Peyer's patch (tissue), 4 donors: ENCODE measurements around the gene TUBE1. TPM values are rescaled to one million over a fixed set of nuclear protein-coding genes. Genes with fewer than 3 reads are reported as not detected.
A peak's percentile ranks its signal among the peaks of the same experiment; 100 is the strongest.

Experiments used
- DNase-seq, 3 donors: peaks; one replicate each; pipeline ENCODE4 v3.0.0-alpha.2; 2017 to 2019
- H3K27ac ChIP-seq, 4 donors: fragments of 200-600 bp; sonication (generic); one replicate each; pipeline ENCODE4 v1.5.1; 2016 to 2019
- H3K27me3 ChIP-seq, 2 donors: fragments of 200-600 bp; sonication (generic); one replicate each; pipeline ENCODE4 v1.5.1; 2019
- H3K36me3 ChIP-seq, 3 donors: fragments of 200-600 bp; sonication (generic); one replicate each; pipeline ENCODE4 v1.5.1; 2016 to 2019
- H3K4me1 ChIP-seq, 4 donors: fragments of 200-600 bp; sonication (generic); one replicate each; pipeline ENCODE4 v1.5.1; 2016 to 2019
- H3K4me3 ChIP-seq, 4 donors: fragments of 200-600 bp; sonication (generic); 1 replicate in 3 of 4; 2 replicates in 1 of 4; pipeline ENCODE4 v1.5.1; 2016 to 2019; ENCODE audit warnings: mild to moderate bottlenecking in 1 of 4
- H3K9me3 ChIP-seq, 4 donors: fragments of 200-600 bp; sonication (generic); one replicate each; pipeline ENCODE4 v1.5.1; 2016 to 2019; ENCODE audit warnings: mild to moderate bottlenecking in 1 of 4
- POLR2A ChIP-seq, 2 donors: fragments of 450-650 bp; IDR thresholded peaks; one replicate each; pipeline ENCODE4 v1.5.1; 2017; ENCODE audit warnings: antibody characterized with exemption in 2 of 2, mild to moderate bottlenecking in 2 of 2, moderate library complexity in 2 of 2
- total RNA-seq, 4 donors: library from RNA; depleted of rRNA; stranded (reverse); fragments of >200 nt; gene quantifications; one replicate each; pipeline ENCODE4 v1.1.0, GENCODE V29; 2016
- TF ChIP-seq, protein P1 (sequence below), 6 experiments: fragments of 450-650 bp in 4 of 6; fragments of 200-600 bp in 2 of 6; sonication (generic) in 1 of 6; IDR thresholded peaks; one replicate each; pipeline ENCODE4 v1.5.1; 2017 to 2019; ENCODE audit warnings: antibody characterized with exemption in 6 of 6, mild to moderate bottlenecking in 3 of 6, moderate library complexity in 1 of 6

TUBE1 gene
- total RNA-seq, 4 donors from 2014 or later = 20.1 to 46.2 (median 24.9) TPM

DNA sequence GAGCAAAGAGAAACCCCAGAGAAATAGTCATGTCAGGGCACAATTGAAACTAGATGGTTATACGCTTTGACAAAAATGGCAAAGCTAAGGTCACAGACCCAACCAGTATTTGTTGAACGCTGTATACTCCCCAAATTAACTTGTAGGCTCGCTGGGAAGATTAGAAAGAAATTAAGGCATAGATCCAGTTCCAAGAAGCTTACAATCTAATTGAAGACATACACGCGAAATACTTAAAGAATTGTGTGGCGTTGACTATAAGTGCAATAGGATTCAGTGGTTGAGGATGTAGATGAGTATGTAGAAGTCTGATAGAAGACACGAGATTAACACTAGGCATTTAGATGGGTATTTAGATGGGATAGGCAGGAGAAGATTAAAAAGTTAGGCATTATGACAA is 634 bp upstream of the TUBE1 start:
- Histone ChIP-seq H3K36me3 (peaks cover 0 to 8% (median 0%) of the 10 kb centered on the region in 3 donors), H3K4me3 (peak overlapping the region; percentile 60 to 73 (median 66)), H3K4me1 (peaks cover 0 to 5% (median 0%) of the 10 kb centered on the region in 4 donors), H3K27ac (peak overlapping the region; percentile 74 to 81 (median 76)), H3K27me3 (no peaks in the 10 kb centered on the region), H3K9me3 (no peaks in the 10 kb centered on the region)
- no peak for DNase-seq
- TF ChIP-seq, protein P1, sequence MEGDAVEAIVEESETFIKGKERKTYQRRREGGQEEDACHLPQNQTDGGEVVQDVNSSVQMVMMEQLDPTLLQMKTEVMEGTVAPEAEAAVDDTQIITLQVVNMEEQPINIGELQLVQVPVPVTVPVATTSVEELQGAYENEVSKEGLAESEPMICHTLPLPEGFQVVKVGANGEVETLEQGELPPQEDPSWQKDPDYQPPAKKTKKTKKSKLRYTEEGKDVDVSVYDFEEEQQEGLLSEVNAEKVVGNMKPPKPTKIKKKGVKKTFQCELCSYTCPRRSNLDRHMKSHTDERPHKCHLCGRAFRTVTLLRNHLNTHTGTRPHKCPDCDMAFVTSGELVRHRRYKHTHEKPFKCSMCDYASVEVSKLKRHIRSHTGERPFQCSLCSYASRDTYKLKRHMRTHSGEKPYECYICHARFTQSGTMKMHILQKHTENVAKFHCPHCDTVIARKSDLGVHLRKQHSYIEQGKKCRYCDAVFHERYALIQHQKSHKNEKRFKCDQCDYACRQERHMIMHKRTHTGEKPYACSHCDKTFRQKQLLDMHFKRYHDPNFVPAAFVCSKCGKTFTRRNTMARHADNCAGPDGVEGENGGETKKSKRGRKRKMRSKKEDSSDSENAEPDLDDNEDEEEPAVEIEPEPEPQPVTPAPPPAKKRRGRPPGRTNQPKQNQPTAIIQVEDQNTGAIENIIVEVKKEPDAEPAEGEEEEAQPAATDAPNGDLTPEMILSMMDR (IDR thresholded peaks at IDR 0.05) = no peak
- TF ChIP-seq POLR2A (IDR thresholded peaks at IDR 0.05) = no peak

DNA sequence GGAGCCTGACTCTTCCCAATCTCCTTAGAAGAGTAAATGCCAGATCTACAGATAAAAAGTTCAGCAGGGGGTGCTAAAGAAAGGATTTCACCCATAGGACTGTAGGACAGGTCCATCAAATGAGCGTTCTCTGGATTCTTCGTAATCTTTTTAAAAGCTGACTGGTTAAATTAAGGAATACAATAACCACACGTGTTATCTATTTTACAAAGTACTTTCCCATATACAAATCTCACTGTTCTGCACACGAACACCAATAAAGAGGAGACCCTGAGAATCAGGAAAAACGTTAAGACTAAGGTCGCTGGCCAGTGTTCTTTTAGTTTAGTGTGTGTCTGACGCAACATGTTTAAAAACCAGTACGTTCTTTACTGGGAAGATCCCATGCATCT is 542 bp downstream of the TUBE1 start:
- Histone ChIP-seq H3K4me3 (peak overlapping the region; percentile 60 to 73 (median 66)), H3K27ac (peak overlapping the region; percentile 74 to 81 (median 76)), H3K36me3 (peaks cover 0 to 8% (median 0%) of the 10 kb centered on the region in 3 donors), H3K4me1 (peaks cover 0 to 5% (median 0%) of the 10 kb centered on the region in 4 donors), H3K9me3 (no peaks in the 10 kb centered on the region), H3K27me3 (no peaks in the 10 kb centered on the region)
- TF ChIP-seq, protein P1 (IDR thresholded peaks at IDR 0.05) = peak in 3 of 6 experiments; percentile 3 to 22 (median 18)
- no peak for TF ChIP-seq POLR2A (IDR thresholded peaks at IDR 0.05)
- no peak for DNase-seq

DNA sequence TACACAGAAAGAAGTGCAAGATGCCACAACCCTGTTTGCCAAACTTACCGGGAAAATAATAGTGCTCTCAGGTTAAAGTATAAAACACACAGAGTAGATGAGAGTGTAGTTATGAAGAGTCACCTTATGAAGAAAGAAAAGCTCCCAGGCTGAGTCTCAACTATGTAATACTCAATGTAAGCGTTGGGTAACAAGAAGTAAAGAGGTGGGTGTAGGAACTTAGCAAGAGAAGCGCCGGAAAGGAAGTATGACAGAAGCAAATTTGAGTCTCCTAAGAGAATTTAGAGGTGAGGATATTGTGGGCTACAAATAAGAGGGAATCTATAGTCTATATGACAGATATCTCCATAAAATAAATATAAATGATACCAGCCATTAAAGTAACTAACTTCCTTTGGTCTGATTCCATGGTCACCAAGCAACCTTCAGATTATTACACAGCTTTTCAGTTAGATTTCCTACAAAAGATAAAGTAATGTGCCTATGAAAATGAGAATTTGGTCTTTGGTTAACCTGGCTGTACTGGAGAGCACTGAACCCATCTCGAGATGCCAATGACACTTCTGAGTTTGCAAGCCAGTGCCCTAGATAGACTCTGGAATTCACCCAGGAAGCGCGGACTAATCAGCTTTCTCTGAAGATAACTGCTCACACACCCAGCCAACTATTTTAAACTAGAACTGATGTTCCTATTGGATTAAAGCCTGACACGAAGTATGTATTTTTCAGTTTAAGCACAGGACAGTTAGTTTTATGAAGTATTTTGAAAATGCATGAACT is 1.8 kb downstream of the TUBE1 start:
- H3K4me3 ChIP-seq = no peak overlapping the region
- TF ChIP-seq, protein P1 (IDR thresholded peaks at IDR 0.05) = no peak
- no peak for TF ChIP-seq POLR2A (IDR thresholded peaks at IDR 0.05)
- no peak for DNase-seq
- H3K27ac ChIP-seq = no peak overlapping the region
- peaks cover 0 to 5% (median 0%) of the 10 kb centered on the region in 4 donors for H3K4me1 ChIP-seq
- H3K27me3 ChIP-seq = no peaks in the 10 kb centered on the region
- peaks cover 0 to 14% (median 0%) of the 10 kb centered on the region in 3 donors for H3K36me3 ChIP-seq
- no peaks in the 10 kb centered on the region for H3K9me3 ChIP-seq

DNA sequence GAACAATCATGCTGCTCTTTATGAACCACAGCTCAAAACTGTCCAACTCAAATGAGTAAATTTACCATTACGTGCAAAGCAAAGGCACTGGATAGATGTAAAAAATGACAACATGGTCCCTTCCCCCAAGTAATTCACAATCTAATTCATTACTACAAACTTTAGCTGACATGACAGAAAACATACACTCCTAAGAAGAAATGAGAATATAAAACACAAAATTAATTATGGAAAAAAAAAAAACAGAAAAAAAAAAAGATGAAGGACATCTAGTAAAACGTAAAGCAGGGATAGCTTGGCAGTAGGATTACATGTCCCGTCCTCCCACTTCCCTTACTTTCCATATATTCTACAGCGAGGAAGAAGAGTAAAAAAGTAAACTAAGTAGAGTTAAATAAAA is 5.7 kb downstream of the TUBE1 start:
- Histone ChIP-seq H3K27me3 (no peaks in the 10 kb centered on the region), H3K27ac (no peak overlapping the region), H3K36me3 (peaks cover 0 to 39% (median 0%) of the 10 kb centered on the region in 3 donors), H3K4me3 (no peak overlapping the region), H3K4me1 (peaks cover 0 to 5% (median 0%) of the 10 kb centered on the region in 4 donors), H3K9me3 (no peaks in the 10 kb centered on the region)
- DNase-seq = no peak
- TF ChIP-seq POLR2A (IDR thresholded peaks at IDR 0.05) = no peak
- TF ChIP-seq, protein P1 (IDR thresholded peaks at IDR 0.05) = no peak

DNA sequence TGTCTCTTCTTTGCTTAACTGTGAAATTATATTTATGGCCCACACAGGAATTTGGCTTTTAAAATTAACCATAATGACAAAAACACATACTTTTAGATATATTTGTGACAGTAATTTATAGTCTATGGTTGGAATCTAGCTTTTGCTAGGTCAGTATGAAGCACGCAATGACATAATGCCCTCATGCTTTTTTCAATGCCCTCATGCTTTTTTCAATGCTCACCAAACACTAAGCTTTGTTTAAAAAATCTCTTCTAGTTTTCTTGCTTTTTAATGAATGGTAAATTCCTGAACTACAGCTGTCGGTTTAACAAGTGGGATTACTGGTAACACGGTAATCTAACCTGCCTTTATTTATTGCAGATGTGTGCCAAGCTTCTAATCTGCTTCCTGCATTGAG is 20.7 kb downstream of the TUBE1 start:
- Histone ChIP-seq H3K4me3 (no peak overlapping the region), H3K9me3 (no peaks in the 10 kb centered on the region), H3K27me3 (no peaks in the 10 kb centered on the region), H3K27ac (no peak overlapping the region), H3K4me1 (no peaks in the 10 kb centered on the region), H3K36me3 (peaks cover 0 to 12% (median 0%) of the 10 kb centered on the region in 3 donors)
- TF ChIP-seq, protein P1 (IDR thresholded peaks at IDR 0.05) = no peak
- no peak for TF ChIP-seq POLR2A (IDR thresholded peaks at IDR 0.05)
- DNase-seq = no peak
